Neural progenitor cell (in vitro differentiated cells): ENCODE data around the gene ELAVL4. TPM values are rescaled to one million over a fixed set of nuclear protein-coding genes. Genes with fewer than 3 reads are reported as not detected.

Source experiments
- DNase-seq: peaks from one replicate; pipeline ENCODE4 v3.0.0-alpha.2; 2016; ENCODE audit warnings: low spot score
- H2AFZ ChIP-seq: fragments of 200-600 bp; sonication (generic); replicated peaks from 2 replicates; pipeline ENCODE4 v1.6.1; 2016; ENCODE audit warnings: antibody characterized with exemption
- H3F3A ChIP-seq: fragments of 200-600 bp; sonication (generic); 2 replicates; pipeline ENCODE4 v1.6.1; 2016; ENCODE audit warnings: antibody characterized with exemption, low read depth
- H3K27ac ChIP-seq: fragments of 200-600 bp; sonication (generic); 2 replicates; pipeline ENCODE4 v1.5.1; 2016; ENCODE audit warnings: mild to moderate bottlenecking
- H3K27me3 ChIP-seq: fragments of 200-600 bp; sonication (generic); 2 replicates; pipeline ENCODE4 v1.6.1; 2016; ENCODE audit warnings: mild to moderate bottlenecking, moderate library complexity
- H3K36me3 ChIP-seq: fragments of 200-600 bp; sonication (generic); 2 replicates; pipeline ENCODE4 v1.5.1; 2016
- H3K4me1 ChIP-seq: fragments of 200-600 bp; sonication (generic); 2 replicates; pipeline ENCODE4 v1.6.1; 2016; ENCODE audit warnings: mixed run types
- H3K4me2 ChIP-seq: fragments of 200-600 bp; sonication (generic); 2 replicates; pipeline ENCODE4 v1.6.1; 2016
- H3K4me3 ChIP-seq: fragments of 200-600 bp; sonication (generic); 2 replicates; pipeline ENCODE4 v1.5.1; 2016
- H3K79me2 ChIP-seq: fragments of 200-600 bp; sonication (generic); 2 replicates; pipeline ENCODE4 v1.6.1; 2016; ENCODE audit warnings: low read depth
- H3K9ac ChIP-seq: fragments of 200-600 bp; sonication (generic); 2 replicates; pipeline ENCODE4 v1.6.1; 2016
- H3K9me3 ChIP-seq: fragments of 200-600 bp; sonication (generic); 2 replicates; pipeline ENCODE4 v1.5.1; 2016; ENCODE audit warnings: low read depth
- H4K20me1 ChIP-seq: fragments of 200-600 bp; sonication (generic); 2 replicates; pipeline ENCODE4 v1.6.1; 2016; ENCODE audit warnings: low read depth
- H3K27ac Mint-ChIP-seq: 3 replicates; pipeline ENCODE4 v1.8.0; 2021; ENCODE audit warnings: mixed read lengths
- H3K27me3 Mint-ChIP-seq: 2 replicates; pipeline ENCODE4 v1.8.0; 2022; ENCODE audit warnings: low read depth, mild to moderate bottlenecking, inconsistent platforms, moderate library complexity, mixed read lengths; ENCODE audit not compliant: insufficient read depth
- H3K36me3 Mint-ChIP-seq: 3 replicates; pipeline ENCODE4 v1.8.0; 2021; ENCODE audit warnings: mixed read lengths
- H3K4me1 Mint-ChIP-seq: 3 replicates; pipeline ENCODE4 v1.8.0; 2021; ENCODE audit warnings: mixed read lengths
- H3K4me3 Mint-ChIP-seq: 3 replicates; pipeline ENCODE4 v1.8.0; 2021; ENCODE audit warnings: mild to moderate bottlenecking, moderate library complexity, mixed read lengths
- H3K9me3 Mint-ChIP-seq: 3 replicates; pipeline ENCODE4 v1.8.0; 2020; ENCODE audit warnings: mixed read lengths
- EZH2 ChIP-seq: fragments of 200-600 bp; sonication (generic); IDR thresholded peaks from 2 replicates; pipeline ENCODE4 v1.6.1; 2017; ENCODE audit warnings: antibody characterized with exemption, mild to moderate bottlenecking, moderate library complexity
- EZH2phosphoT487 ChIP-seq: fragments of 200-600 bp; sonication (generic); IDR thresholded peaks from 2 replicates; pipeline ENCODE4 v1.6.1; 2017; ENCODE audit warnings: antibody characterized with exemption
- total RNA-seq: library from RNA; depleted of rRNA; stranded (reverse); fragments of >200 nt; gene quantifications from 2 replicates; pipeline ENCODE4 v1.2.3, GENCODE V29; 2015; ENCODE audit warnings: low replicate concordance
- TF ChIP-seq, protein P1 (sequence below): fragments of 200-600 bp; sonication (generic); IDR thresholded peaks from 2 replicates; pipeline ENCODE4 v1.5.1; 2017; ENCODE audit warnings: antibody characterized with exemption, mild to moderate bottlenecking

Gene ELAVL4
- total RNA-seq, 1 donor from 2014 or later = not detected

DNA sequence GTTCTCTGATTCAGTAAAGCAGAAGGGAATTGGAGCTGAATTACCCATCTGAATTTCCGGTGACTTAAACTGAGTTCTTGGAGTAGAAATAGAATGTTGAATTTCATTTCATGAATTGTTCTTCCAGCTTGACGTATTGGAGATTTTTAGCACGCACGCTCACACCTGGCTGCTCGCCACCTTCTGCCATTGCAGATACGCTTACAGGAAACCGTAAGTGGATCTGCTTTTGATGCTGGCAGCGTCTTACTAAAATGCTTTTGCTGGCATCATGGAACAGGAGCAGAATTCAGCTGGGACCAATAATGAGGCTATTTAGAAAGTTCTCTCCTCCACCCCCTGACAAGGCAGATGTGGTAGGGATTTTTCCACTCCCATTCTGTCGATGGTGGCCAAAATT is 17.7 kb upstream of the ELAVL4 start:
- no peak overlapping the region for H3K4me3 ChIP-seq
- H3F3A ChIP-seq = no peaks in the 10 kb centered on the region
- H3K27ac Mint-ChIP-seq = no peak overlapping the region
- H3K36me3 Mint-ChIP-seq = no peaks in the 10 kb centered on the region
- no peak overlapping the region for H3K9ac ChIP-seq
- no peak overlapping the region for H3K27ac ChIP-seq
- H3K9me3 Mint-ChIP-seq = no peaks in the 10 kb centered on the region
- no peak overlapping the region for H3K4me2 ChIP-seq
- TF ChIP-seq EZH2 (no peak), EZH2phosphoT487 (no peak)
- TF ChIP-seq, protein P1, sequence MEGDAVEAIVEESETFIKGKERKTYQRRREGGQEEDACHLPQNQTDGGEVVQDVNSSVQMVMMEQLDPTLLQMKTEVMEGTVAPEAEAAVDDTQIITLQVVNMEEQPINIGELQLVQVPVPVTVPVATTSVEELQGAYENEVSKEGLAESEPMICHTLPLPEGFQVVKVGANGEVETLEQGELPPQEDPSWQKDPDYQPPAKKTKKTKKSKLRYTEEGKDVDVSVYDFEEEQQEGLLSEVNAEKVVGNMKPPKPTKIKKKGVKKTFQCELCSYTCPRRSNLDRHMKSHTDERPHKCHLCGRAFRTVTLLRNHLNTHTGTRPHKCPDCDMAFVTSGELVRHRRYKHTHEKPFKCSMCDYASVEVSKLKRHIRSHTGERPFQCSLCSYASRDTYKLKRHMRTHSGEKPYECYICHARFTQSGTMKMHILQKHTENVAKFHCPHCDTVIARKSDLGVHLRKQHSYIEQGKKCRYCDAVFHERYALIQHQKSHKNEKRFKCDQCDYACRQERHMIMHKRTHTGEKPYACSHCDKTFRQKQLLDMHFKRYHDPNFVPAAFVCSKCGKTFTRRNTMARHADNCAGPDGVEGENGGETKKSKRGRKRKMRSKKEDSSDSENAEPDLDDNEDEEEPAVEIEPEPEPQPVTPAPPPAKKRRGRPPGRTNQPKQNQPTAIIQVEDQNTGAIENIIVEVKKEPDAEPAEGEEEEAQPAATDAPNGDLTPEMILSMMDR = no peak
- H3K27me3 Mint-ChIP-seq = peaks cover 2% of the 10 kb centered on the region
- no peak for DNase-seq
- no peak overlapping the region for H3K4me3 Mint-ChIP-seq
- H3K79me2 ChIP-seq = no peaks in the 10 kb centered on the region
- H4K20me1 ChIP-seq = no peaks in the 10 kb centered on the region
- H3K4me1 Mint-ChIP-seq = no peaks in the 10 kb centered on the region
- no peaks in the 10 kb centered on the region for H3K36me3 ChIP-seq
- no peak overlapping the region for H2AFZ ChIP-seq
- peaks cover 11% of the 10 kb centered on the region for H3K9me3 ChIP-seq
- no peaks in the 10 kb centered on the region for H3K4me1 ChIP-seq
- H3K27me3 ChIP-seq = no peaks in the 10 kb centered on the region

DNA sequence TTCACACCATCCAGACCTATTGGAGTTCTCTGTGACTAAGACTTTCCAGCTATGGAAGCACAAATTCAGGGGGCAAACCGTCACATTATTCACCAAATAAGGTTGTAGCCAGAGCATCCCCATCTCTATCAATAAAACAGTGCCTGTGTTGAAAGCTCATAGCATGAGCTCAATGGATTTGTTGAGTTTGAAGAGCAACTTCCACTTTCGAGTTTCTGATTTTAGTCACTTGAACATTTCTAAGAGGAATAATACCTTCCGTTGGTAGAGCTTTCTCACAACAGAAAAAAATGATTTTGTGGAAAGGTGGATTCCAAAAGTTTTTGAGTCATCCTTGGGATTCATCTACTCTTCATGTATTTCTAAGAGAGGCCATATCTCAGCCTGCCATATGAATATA is 13.0 kb upstream of the ELAVL4 start:
- Mint-ChIP-seq H3K27me3 (peaks cover 4% of the 10 kb centered on the region), H3K4me1 (peaks cover 5% of the 10 kb centered on the region), H3K36me3 (no peaks in the 10 kb centered on the region), H3K4me3 (no peak overlapping the region), H3K27ac (no peak overlapping the region), H3K9me3 (no peaks in the 10 kb centered on the region)
- H3K79me2 ChIP-seq = no peaks in the 10 kb centered on the region
- H4K20me1 ChIP-seq = no peaks in the 10 kb centered on the region
- TF ChIP-seq, protein P1 = no peak
- TF ChIP-seq EZH2phosphoT487 (no peak), EZH2 (no peak)
- no peak overlapping the region for H2AFZ ChIP-seq
- no peaks in the 10 kb centered on the region for H3K36me3 ChIP-seq
- no peak overlapping the region for H3K4me3 ChIP-seq
- H3K27ac ChIP-seq = no peak overlapping the region
- peaks cover 24% of the 10 kb centered on the region for H3K9me3 ChIP-seq
- no peaks in the 10 kb centered on the region for H3F3A ChIP-seq
- no peaks in the 10 kb centered on the region for H3K4me1 ChIP-seq
- no peaks in the 10 kb centered on the region for H3K27me3 ChIP-seq
- no peak overlapping the region for H3K9ac ChIP-seq
- DNase-seq = no peak
- H3K4me2 ChIP-seq = no peak overlapping the region

DNA sequence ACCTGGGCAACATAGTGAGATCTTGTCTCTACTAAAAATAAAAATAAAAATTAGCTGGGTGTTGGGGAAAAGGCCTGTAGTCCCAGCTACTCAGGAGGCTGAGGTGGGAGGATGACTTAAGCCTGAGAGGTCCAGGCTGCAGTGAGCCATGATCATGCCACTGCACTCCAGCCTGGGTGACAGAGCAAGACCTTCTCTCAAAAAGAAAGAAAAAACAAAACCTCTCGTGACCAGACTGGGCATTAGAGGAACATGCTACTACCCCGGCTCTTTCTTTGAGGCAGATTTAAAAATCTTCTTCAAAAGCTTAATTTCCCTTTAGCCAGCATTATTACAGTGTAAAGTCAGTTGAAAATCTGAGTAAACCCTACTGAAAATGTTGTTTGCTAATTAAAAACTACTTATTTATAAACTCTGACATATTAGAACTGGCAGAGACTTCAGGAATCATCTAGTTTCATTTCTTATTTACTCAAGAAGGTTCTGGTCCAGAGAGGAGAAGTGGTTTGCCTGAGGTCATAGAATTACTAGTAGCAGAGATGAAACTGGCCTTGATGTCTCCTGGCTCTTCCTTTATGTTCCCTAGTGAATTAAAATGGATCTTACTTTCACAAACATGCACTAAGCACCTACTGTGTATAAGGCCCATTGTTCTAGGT is 11.6 kb upstream of the ELAVL4 start:
- peaks cover 5% of the 10 kb centered on the region for H3K4me1 Mint-ChIP-seq
- Histone ChIP-seq H3K36me3 (no peaks in the 10 kb centered on the region), H3K27ac (no peak overlapping the region), H4K20me1 (no peaks in the 10 kb centered on the region), H3F3A (no peaks in the 10 kb centered on the region), H3K79me2 (no peaks in the 10 kb centered on the region), H3K4me1 (no peaks in the 10 kb centered on the region), H3K4me2 (no peak overlapping the region), H3K4me3 (no peak overlapping the region), H3K9ac (no peak overlapping the region), H3K27me3 (no peaks in the 10 kb centered on the region), H3K9me3 (peaks cover 25% of the 10 kb centered on the region), H2AFZ (no peak overlapping the region)
- H3K27ac Mint-ChIP-seq = no peak overlapping the region
- TF ChIP-seq, protein P1 = no peak
- no peak for TF ChIP-seq EZH2phosphoT487
- TF ChIP-seq EZH2 = no peak
- no peak overlapping the region for H3K4me3 Mint-ChIP-seq
- no peaks in the 10 kb centered on the region for H3K36me3 Mint-ChIP-seq
- no peak for DNase-seq
- H3K27me3 Mint-ChIP-seq = peaks cover 4% of the 10 kb centered on the region
- no peaks in the 10 kb centered on the region for H3K9me3 Mint-ChIP-seq
